GM13976 (cell line): ENCODE data around the gene SLC2A11.

ENCODE experiments used
- DNase-seq: peaks from one replicate; pipeline ENCODE4 v3.0.0; 2012; ENCODE audit warnings: low spot score
- in situ Hi-C: fragments of 300-500 bp; cut with MboI; formaldehyde crosslinking; loops from one replicate; pipeline ENCODE4 v1.12.0; 2022; ENCODE audit warnings: low sequenced_read_pairs, mixed read lengths, inconsistent platforms; ENCODE audit not compliant: unreplicated experiment
- TF ChIP-seq, protein P1 (sequence below): IDR thresholded peaks from 2 replicates; pipeline ENCODE4 v1.5.1; 2012; ENCODE audit warnings: borderline replicate concordance, mild to moderate bottlenecking; ENCODE audit not compliant: insufficient read depth; ENCODE audit errors: extremely low read depth, missing control alignments, control extremely low read depth

The SLC2A11 gene

DNA sequence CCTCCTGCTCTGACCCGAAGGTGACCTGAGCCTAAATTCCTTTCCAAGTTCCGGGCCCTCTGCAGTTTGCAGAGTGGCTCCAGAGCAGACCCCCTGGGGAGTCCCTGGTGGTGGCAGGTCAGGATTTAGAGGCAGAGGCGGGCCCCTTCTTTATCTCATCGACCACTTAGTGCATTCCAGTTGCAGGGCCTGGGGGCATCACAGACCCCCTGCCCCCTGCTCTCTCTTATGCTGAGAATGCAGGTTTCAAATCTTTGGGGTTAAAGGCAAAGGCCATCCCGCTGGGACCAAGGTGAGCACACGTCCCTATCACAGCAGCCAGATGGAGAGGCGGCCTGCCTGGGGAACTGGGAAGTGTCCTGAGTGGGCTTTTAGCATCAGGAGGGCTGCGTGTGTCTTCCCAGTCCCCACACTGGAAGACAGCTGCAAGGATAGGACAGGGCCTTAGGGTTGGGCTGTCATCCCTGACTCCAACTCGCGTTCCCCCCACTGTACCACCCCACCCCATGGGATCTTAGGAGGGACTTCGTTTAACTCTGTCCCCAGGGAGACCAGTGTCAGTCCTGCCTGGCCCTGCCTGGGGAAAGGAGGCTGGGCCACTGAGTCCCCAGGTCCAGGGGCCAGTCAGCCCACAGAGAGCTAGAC, 30.2 kb upstream of the SLC2A11 start:
- DNase-seq = no peak
- in situ Hi-C loops = no loop called here
- TF ChIP-seq, protein P1, sequence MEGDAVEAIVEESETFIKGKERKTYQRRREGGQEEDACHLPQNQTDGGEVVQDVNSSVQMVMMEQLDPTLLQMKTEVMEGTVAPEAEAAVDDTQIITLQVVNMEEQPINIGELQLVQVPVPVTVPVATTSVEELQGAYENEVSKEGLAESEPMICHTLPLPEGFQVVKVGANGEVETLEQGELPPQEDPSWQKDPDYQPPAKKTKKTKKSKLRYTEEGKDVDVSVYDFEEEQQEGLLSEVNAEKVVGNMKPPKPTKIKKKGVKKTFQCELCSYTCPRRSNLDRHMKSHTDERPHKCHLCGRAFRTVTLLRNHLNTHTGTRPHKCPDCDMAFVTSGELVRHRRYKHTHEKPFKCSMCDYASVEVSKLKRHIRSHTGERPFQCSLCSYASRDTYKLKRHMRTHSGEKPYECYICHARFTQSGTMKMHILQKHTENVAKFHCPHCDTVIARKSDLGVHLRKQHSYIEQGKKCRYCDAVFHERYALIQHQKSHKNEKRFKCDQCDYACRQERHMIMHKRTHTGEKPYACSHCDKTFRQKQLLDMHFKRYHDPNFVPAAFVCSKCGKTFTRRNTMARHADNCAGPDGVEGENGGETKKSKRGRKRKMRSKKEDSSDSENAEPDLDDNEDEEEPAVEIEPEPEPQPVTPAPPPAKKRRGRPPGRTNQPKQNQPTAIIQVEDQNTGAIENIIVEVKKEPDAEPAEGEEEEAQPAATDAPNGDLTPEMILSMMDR = no peak

DNA sequence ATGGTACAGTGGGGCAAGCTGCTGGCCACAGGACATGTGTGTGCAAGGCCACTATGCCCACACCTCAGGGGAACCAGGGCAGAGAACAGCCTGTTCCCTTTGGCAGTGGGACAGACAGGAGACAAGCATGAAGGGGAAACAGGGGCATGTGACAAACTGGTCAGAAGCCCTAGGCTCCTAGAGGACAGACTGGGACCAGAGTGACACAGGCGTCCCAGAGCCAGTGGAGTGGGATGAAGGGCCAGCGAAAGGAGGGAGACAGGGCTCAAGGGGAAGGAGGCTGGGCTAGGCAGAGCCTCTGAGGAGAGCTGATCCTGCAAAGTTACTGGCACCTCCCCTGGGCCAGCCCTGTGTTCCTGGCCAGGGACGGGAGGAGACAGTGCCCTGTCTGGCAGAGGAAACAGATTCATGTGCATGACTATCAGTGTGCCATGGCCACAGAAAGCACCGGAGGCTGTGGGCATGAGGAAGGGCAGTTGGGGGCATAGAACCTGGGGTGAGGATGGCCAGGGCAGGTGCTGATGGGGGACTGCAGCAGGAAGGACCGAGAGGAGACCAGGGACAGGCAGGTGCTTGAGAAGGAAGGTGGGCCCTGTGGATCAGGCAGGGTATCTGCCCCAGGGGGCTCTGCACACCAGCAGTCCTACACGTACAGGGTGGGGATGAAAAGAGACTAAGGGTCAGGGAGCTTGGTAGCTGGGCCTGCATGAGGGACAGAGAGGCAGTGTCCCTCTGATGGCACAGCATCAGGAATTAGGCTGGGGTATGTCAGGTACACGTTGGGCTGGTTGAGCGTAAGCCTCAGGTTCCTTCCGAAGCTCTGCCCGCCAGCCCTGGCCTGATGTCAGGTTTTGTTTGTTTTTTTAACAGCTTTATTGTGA, 28.6 kb upstream of the SLC2A11 start:
- TF ChIP-seq, protein P1 = no peak
- DNase-seq = no peak
- in situ Hi-C loops = no loop called here

DNA sequence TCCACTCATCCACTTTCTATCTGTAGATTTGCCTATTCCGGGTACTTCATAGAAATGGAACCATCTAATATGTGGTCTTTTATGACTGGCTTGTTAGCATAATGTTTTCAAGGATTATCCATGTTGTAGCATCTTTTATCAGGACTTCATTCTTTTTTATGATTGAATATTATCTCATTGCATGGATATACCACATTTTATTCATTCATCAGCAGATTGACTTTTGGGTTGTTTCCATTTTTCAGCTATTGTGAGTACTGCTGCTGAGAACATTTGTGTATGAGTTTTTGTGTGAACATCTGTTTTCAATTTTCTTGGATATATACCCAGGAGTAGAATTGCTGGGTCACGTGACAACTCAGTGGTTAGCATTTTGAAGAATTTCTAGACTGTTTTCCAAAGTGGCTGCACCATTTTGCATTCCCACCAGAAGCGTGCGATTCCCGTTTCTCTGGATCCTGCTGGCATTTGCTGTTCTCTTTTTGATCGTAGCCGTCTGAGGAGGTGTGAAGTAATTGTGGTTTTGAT, 27.8 kb upstream of the SLC2A11 start:
- DNase-seq = no peak
- in situ Hi-C loops = no loop called here
- TF ChIP-seq, protein P1 = no peak

DNA sequence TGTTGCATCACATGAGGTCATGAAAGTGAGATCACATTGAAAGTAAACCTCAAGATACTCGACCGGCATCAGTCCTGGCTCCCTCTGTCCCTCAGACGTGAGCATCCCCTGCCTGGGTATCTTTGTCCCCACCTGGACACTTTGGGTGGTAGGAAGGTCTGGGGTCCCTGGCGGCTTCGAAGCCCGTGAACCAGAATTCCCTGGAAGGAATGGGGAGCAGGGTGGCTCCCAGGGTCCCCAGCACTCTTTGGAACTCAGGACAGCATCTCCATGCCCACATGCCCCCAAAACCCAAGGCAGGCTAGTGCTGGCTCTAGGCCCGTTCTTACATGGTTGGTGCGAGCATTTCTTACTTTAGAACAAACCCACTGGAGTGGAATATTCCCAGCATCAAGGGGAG, 26.4 kb upstream of the SLC2A11 start:
- TF ChIP-seq, protein P1 = no peak
- DNase-seq = no peak
- in situ Hi-C loops = no loop called here

DNA sequence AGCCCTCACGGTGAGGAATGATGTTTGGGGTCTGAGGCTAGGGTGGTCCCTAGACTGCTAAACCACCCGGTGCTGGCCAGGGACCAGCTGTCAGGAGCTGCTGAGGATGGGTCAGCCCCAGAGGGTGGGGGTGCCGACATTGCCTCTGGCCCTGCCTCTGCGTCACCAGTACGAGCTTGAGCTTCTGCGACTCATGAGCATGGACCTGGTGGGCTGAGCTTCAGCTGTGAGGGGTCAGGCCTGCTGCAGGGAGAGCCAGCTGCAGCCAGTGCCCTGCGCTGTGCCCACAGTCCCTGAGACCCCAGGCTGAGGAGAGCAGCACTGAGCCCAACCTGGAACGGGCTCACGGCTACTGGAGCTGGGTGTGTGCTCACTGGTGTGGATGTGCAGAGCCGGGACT, 25.9 kb upstream of the SLC2A11 start:
- TF ChIP-seq, protein P1 = no peak
- no peak for DNase-seq
- in situ Hi-C loops = no loop called here

DNA sequence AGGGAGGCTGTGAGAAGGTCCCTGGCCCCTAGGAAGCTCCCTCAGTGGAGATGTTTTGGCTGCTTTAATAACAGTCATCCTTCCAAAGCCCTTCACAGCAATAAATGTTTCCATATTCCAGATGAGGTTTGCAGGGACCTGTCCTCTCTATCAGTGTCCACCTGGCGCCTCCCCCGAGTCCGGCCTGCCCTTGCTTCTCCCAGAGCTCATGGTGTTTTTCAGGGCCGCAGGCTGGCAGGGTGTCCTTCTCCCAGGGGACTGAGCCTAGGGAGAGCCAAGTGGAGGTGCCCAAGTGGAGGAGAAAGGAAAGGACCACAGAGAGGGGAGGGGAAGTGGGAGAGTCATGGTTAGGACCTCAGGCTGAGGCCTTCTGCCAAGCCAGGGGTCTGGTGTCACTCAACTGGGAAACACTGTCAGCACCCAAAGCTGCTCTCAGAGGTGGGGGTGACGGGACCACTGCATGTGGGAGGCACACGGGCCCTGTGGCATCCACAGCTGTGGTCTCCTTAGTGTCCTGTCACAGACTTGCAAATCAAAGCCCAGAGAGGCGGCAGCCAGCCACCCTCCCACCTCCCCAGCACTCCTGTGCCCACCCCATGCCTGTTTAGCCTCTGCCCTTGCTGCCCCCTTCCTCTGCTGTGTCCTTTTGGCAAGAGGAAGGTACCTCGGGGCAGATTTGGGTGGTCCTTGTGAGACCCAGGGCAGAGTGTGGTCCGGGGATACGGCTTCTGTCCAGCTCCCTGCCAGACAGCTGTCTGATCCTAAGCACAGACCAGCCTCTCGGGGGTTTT, 25.3 kb upstream of the SLC2A11 start:
- no peak for DNase-seq
- TF ChIP-seq, protein P1 = no peak
- in situ Hi-C loops = no loop called here
